H9 (cell line): ENCODE measurements around the gene PHLPP2. TPM values are rescaled to one million over a fixed set of nuclear protein-coding genes. Genes with fewer than 3 reads are reported as not detected.

Source experiments
- DNase-seq: peaks from one replicate; pipeline ENCODE4 v3.0.0-alpha.2; 2017
- H2AFZ ChIP-seq: one replicate; pipeline ENCODE4 v1.6.1; 2013; ENCODE audit warnings: mild to moderate bottlenecking, low read length, control low read depth, moderate library complexity
- H2AK5ac ChIP-seq: 2 replicates; pipeline ENCODE4 v1.6.1; 2013; ENCODE audit warnings: low read length, control low read depth, mixed read lengths; ENCODE audit not compliant: insufficient read length
- H2BK120ac ChIP-seq: one replicate; pipeline ENCODE4 v1.6.1; 2013; ENCODE audit warnings: low read depth, mild to moderate bottlenecking, low read length, control low read depth, inconsistent platforms; ENCODE audit not compliant: poor library complexity, severe bottlenecking
- H2BK12ac ChIP-seq: 2 replicates; pipeline ENCODE4 v1.6.1; 2013; ENCODE audit warnings: low read length, control low read depth, mixed read lengths, low read depth; ENCODE audit not compliant: insufficient read length
- H2BK15ac ChIP-seq: 2 replicates; pipeline ENCODE4 v1.6.1; 2013; ENCODE audit warnings: low read depth, low read length, control low read depth
- H2BK20ac ChIP-seq: one replicate; pipeline ENCODE4 v1.6.1; 2013; ENCODE audit warnings: low read depth, mild to moderate bottlenecking, low read length, control low read depth, inconsistent platforms; ENCODE audit not compliant: poor library complexity, severe bottlenecking
- H2BK5ac ChIP-seq: 2 replicates; pipeline ENCODE4 v1.6.1; 2013; ENCODE audit warnings: low read length, control low read depth, mixed read lengths; ENCODE audit not compliant: insufficient read length
- H3K14ac ChIP-seq: 2 replicates; pipeline ENCODE4 v1.6.1; 2013; ENCODE audit warnings: low read length, control low read depth; ENCODE audit not compliant: insufficient read depth
- H3K18ac ChIP-seq: 2 replicates; pipeline ENCODE4 v1.6.1; 2013; ENCODE audit warnings: low read depth, mild to moderate bottlenecking, mixed read lengths, low read length, control low read depth; ENCODE audit not compliant: insufficient read length
- H3K23ac ChIP-seq: 2 replicates; pipeline ENCODE4 v1.6.1; 2013; ENCODE audit warnings: low read length, control low read depth, mixed read lengths, low read depth; ENCODE audit not compliant: insufficient read length
- H3K23me2 ChIP-seq: 2 replicates; pipeline ENCODE4 v1.6.1; 2013; ENCODE audit warnings: low read depth, mild to moderate bottlenecking, mixed read lengths, low read length, control low read depth; ENCODE audit not compliant: insufficient read length, poor library complexity, severe bottlenecking
- H3K27ac ChIP-seq: 2 replicates; pipeline ENCODE4 v1.5.1; 2013; ENCODE audit warnings: low read length, control low read depth, mixed read lengths, low read depth; ENCODE audit not compliant: insufficient read length
- H3K27me3 ChIP-seq: 2 replicates; pipeline ENCODE4 v1.6.1; 2013; ENCODE audit warnings: low read length, control low read depth, inconsistent platforms; ENCODE audit not compliant: insufficient read depth
- H3K4ac ChIP-seq: 2 replicates; pipeline ENCODE4 v1.6.1; 2013; ENCODE audit warnings: low read depth, mild to moderate bottlenecking, control low read depth, inconsistent platforms, low read length, moderate library complexity
- H3K4me1 ChIP-seq: 2 replicates; pipeline ENCODE4 v1.6.1; 2013; ENCODE audit warnings: low read length, control low read depth, inconsistent platforms; ENCODE audit not compliant: insufficient read depth
- H3K4me2 ChIP-seq: 2 replicates; pipeline ENCODE4 v1.6.1; 2013; ENCODE audit warnings: low read length, control low read depth, mixed read lengths; ENCODE audit not compliant: insufficient read length, insufficient read depth
- H3K56ac ChIP-seq: 2 replicates; pipeline ENCODE4 v1.6.1; 2013; ENCODE audit warnings: low read depth, mild to moderate bottlenecking, mixed read lengths, low read length, control low read depth; ENCODE audit not compliant: insufficient read length
- H3K79me1 ChIP-seq: 2 replicates; pipeline ENCODE4 v1.6.1; 2013; ENCODE audit warnings: low read depth, mild to moderate bottlenecking, moderate library complexity, low read length, control low read depth, inconsistent platforms; ENCODE audit not compliant: insufficient read depth, poor library complexity, severe bottlenecking
- H3K79me2 ChIP-seq: 2 replicates; pipeline ENCODE4 v1.6.1; 2013; ENCODE audit warnings: low read length, control low read depth, inconsistent platforms; ENCODE audit not compliant: insufficient read depth
- H3K9ac ChIP-seq: 2 replicates; pipeline ENCODE4 v1.6.1; 2013; ENCODE audit warnings: low read length, control low read depth, mixed read lengths; ENCODE audit not compliant: insufficient read length; ENCODE audit errors: extremely low read depth
- H3K9me3 ChIP-seq: one replicate; pipeline ENCODE4 v1.6.1; 2013; ENCODE audit warnings: low read depth, low read length, inconsistent platforms; ENCODE audit not compliant: control insufficient read depth
- H3T11ph ChIP-seq: one replicate; pipeline ENCODE4 v1.6.1; 2013; ENCODE audit warnings: mild to moderate bottlenecking, low read length, control low read depth, inconsistent platforms
- H4K20me1 ChIP-seq: one replicate; pipeline ENCODE4 v1.6.1; 2013; ENCODE audit not compliant: control insufficient read depth, insufficient read length, insufficient read depth
- H4K5ac ChIP-seq: 2 replicates; pipeline ENCODE4 v1.6.1; 2013; ENCODE audit warnings: low read depth, mild to moderate bottlenecking, mixed read lengths, low read length, control low read depth; ENCODE audit not compliant: insufficient read length
- H4K8ac ChIP-seq: replicated peaks from 2 replicates; pipeline ENCODE4 v1.6.1; 2013; ENCODE audit warnings: low read length, control low read depth, mixed read lengths, low read depth; ENCODE audit not compliant: insufficient read length
- H4K91ac ChIP-seq: 2 replicates; pipeline ENCODE4 v1.6.1; 2013; ENCODE audit warnings: low read depth, mild to moderate bottlenecking, moderate library complexity, mixed read lengths, low read length, control low read depth; ENCODE audit not compliant: insufficient read length
- H3K27ac Mint-ChIP-seq, 3 experiments: 2 replicates in 2 of 3; 3 replicates in 1 of 3; pipeline ENCODE4 v1.8.0; 2020 to 2021; ENCODE audit warnings: mixed read lengths in 3 of 3, mild to moderate bottlenecking in 1 of 3, moderate library complexity in 1 of 3
- H3K27me3 Mint-ChIP-seq: 2 replicates; pipeline ENCODE4 v1.8.0; 2021; ENCODE audit warnings: low read depth, mild to moderate bottlenecking, moderate library complexity, mixed read lengths
- H3K36me3 Mint-ChIP-seq, 3 experiments: 2 replicates in 2 of 3; 3 replicates in 1 of 3; pipeline ENCODE4 v1.8.0; 2020 to 2021; ENCODE audit warnings: low read depth in 3 of 3, mixed read lengths in 3 of 3; ENCODE audit not compliant: insufficient read depth in 1 of 3
- H3K4me1 Mint-ChIP-seq, 2 experiments: 2 replicates each; pipeline ENCODE4 v1.8.0; 2020; ENCODE audit warnings: mixed read lengths in 2 of 2
- H3K4me3 Mint-ChIP-seq, 2 experiments: 2 replicates in 1 of 2; 3 replicates in 1 of 2; pipeline ENCODE4 v1.8.0; 2020 to 2021; ENCODE audit warnings: mild to moderate bottlenecking in 2 of 2, mixed read lengths in 2 of 2, moderate library complexity in 1 of 2
- H3K9me3 Mint-ChIP-seq, 2 experiments: 2 replicates in 1 of 2; 3 replicates in 1 of 2; pipeline ENCODE4 v1.8.0; 2020; ENCODE audit warnings: mild to moderate bottlenecking in 2 of 2, mixed read lengths in 2 of 2, moderate library complexity in 1 of 2
- CTCF ChIP-seq: fragments of 200-600 bp; sonication (generic); conservative IDR thresholded peaks from 3 replicates; pipeline ENCODE4 v1.8.0; 2021; ENCODE audit warnings: antibody characterized with exemption, mild to moderate bottlenecking
- WGBS: extraction: QIAGEN DNeasy Blood & Tissue Kit; methylation state at CpG from one replicate; pipeline ENCODE4 v1.1.7; 2013; ENCODE audit warnings: missing lambda C conversion rate, low lambda C conversion rate, mixed read lengths; ENCODE audit not compliant: insufficient read length; ENCODE audit errors: extremely low coverage; 5-methylcytosine and 5-hydroxymethylcytosine counted together
- total RNA-seq: library from RNA; stranded (reverse); gene quantifications from 2 replicates; pipeline ENCODE4 v1.2.1, GENCODE V29; 2021

PHLPP2 gene
- total RNA-seq, 1 experiment from 2014 or later, result 23.2 TPM

DNA sequence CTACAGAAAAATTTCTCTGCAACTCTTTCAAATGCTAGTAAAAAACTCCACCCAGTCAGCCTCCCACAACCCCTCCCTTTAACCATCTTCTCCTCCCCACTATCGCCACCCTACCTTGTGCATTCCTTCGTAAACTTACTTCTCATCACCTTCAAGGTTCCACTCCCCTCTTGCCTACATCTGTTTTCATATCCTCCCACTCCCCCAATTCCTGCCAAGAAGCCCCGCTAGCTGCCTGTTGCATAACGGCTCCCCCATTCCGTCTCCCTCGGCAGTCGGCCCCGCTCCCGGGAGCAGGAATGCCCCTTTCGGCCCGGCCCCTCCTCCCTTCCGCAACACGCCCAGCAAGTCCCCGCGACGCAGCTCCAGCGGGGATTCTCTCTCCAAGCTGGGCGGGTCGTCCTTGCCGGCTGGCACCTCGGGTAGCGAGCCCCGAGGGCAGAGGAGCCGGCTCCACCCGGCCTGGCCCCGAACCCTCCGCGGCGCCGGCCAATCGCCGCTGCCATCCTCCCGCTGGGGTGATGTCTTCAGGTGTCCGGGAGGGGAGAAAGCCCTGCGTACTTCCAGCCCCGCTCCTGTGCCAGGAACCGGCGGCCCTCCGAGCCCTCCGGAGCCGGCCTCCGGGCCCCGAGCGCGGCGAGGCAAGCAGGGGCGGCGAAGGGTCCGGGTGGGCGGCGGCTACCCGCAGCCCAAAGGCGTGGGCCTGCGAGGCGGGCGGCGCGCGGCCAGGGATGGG lies 1.5 kb downstream of the PHLPP2 start:
- no peak overlapping the region for H3K4ac ChIP-seq
- no peak overlapping the region for H3K18ac ChIP-seq
- peaks cover 20 to 26% of the 10 kb centered on the region in 2 experiments for H3K4me1 Mint-ChIP-seq
- H4K5ac ChIP-seq, result no peak overlapping the region
- peak overlapping the region; percentile 82 to 94 (median 92) for H3K27ac Mint-ChIP-seq
- H4K20me1 ChIP-seq, result no peaks in the 10 kb centered on the region
- H3K4me3 Mint-ChIP-seq, result peak overlapping the region; percentile 94 to 95
- peaks cover 0 to 14% (median 0%) of the 10 kb centered on the region in 3 experiments; a peak in 6 of 7 replicates for H3K36me3 Mint-ChIP-seq
- no peaks in the 10 kb centered on the region for H3K9me3 ChIP-seq
- no peak overlapping the region for H2BK20ac ChIP-seq
- DNase-seq, result peak; percentile 86
- no peak overlapping the region for H2BK12ac ChIP-seq
- H3K9ac ChIP-seq, result peak overlapping the region; percentile 59
- H3K23ac ChIP-seq, result no peak overlapping the region
- no peaks in the 10 kb centered on the region; a peak in 1 of 5 replicates for H3K9me3 Mint-ChIP-seq
- H2AK5ac ChIP-seq, result no peak overlapping the region
- no peak overlapping the region for H3K56ac ChIP-seq
- H3T11ph ChIP-seq, result no peak overlapping the region
- no peak overlapping the region for H4K8ac ChIP-seq
- no peak for TF ChIP-seq CTCF
- H3K23me2 ChIP-seq, result peaks cover 3% of the 10 kb centered on the region
- WGBS, result 100% methylated on average over 1 of the region's 59 CpGs
- no peak overlapping the region for H2AFZ ChIP-seq
- H3K4me2 ChIP-seq, result peak overlapping the region; percentile 85
- H3K14ac ChIP-seq, result peak overlapping the region; percentile 77
- peaks cover 5% of the 10 kb centered on the region; the same call in 1 of the 2 replicates for H3K79me2 ChIP-seq
- H3K79me1 ChIP-seq, result peaks cover 3% of the 10 kb centered on the region
- H2BK5ac ChIP-seq, result no peak overlapping the region
- peaks cover 20% of the 10 kb centered on the region for H3K27me3 Mint-ChIP-seq
- H3K4me1 ChIP-seq, result no peaks in the 10 kb centered on the region; the same call in 1 of the 2 replicates
- no peaks in the 10 kb centered on the region for H3K27me3 ChIP-seq
- no peak overlapping the region for H2BK120ac ChIP-seq
- H4K91ac ChIP-seq, result no peak overlapping the region
- H2BK15ac ChIP-seq, result no peak overlapping the region
- no peak overlapping the region for H3K27ac ChIP-seq
